HepG2 (cell line): ENCODE results near the gene TSNAXIP1. TPM values are rescaled to one million over a fixed set of nuclear protein-coding genes. Genes with fewer than 3 reads are reported as not detected.
A peak's percentile ranks its signal among the peaks of the same experiment; 100 is the strongest.

Experiments used
- CERS6 ChIP-seq: sonication (generic); formaldehyde crosslinking; IDR thresholded peaks from 2 replicates; pipeline ENCODE4 v1.5.0; 2020; ENCODE audit warnings: missing genetic modification reagents
- HMGXB4 ChIP-seq, 2 experiments: sonication (generic) in 1 of 2; formaldehyde crosslinking in 1 of 2; IDR thresholded peaks; 2 replicates each; pipeline versions ENCODE4 v1.4.0 to v1.6.1; 2018 to 2020; ENCODE audit warnings: missing genetic modification reagents in 2 of 2, borderline replicate concordance in 1 of 2, low read depth in 1 of 2, mild to moderate bottlenecking in 1 of 2, missing biosample characterization in 1 of 2
- KAT8 ChIP-seq: IDR thresholded peaks from 2 replicates; pipeline ENCODE4 v1.6.1; 2016; ENCODE audit warnings: missing genetic modification reagents, missing compliant biosample characterization
- KDM6A ChIP-seq: IDR thresholded peaks from 2 replicates; pipeline ENCODE4 v1.6.1; 2016; ENCODE audit warnings: low read depth
- NCOA5 ChIP-seq: sonication (generic); formaldehyde crosslinking; IDR thresholded peaks from 2 replicates; pipeline ENCODE4 v1.4.0; 2020; ENCODE audit warnings: missing genetic modification reagents
- PAX8 ChIP-seq: sonication (generic); formaldehyde crosslinking; IDR thresholded peaks from 2 replicates; pipeline ENCODE4 v1.8.0; 2022; ENCODE audit warnings: mild to moderate bottlenecking, missing genetic modification reagents, borderline replicate concordance
- PRPF4 ChIP-seq: fragments of 200-400 bp; formaldehyde crosslinking; IDR thresholded peaks from 2 replicates; pipeline ENCODE4 v1.6.1; 2016; ENCODE audit warnings: low read length, low read depth; ENCODE audit not compliant: poor library complexity, severe bottlenecking
- SOX5 ChIP-seq: IDR thresholded peaks from 2 replicates; pipeline ENCODE4 v1.6.1; 2016; ENCODE audit warnings: borderline replicate concordance
- SRSF4 ChIP-seq: fragments of 200-400 bp; formaldehyde crosslinking; IDR thresholded peaks from one replicate; pipeline ENCODE4 v1.6.1; 2018; ENCODE audit warnings: mild to moderate bottlenecking, low read depth, low read length, moderate library complexity; ENCODE audit not compliant: poor library complexity, severe bottlenecking
- THAP7 ChIP-seq: sonication (generic); formaldehyde crosslinking; IDR thresholded peaks from 2 replicates; pipeline ENCODE4 v1.8.1; 2023; ENCODE audit warnings: mild to moderate bottlenecking, missing genetic modification reagents
- TOE1 ChIP-seq: sonication (generic); formaldehyde crosslinking; IDR thresholded peaks from 2 replicates; pipeline ENCODE4 v1.4.0; 2020; ENCODE audit warnings: mild to moderate bottlenecking, missing genetic modification reagents
- ZBTB7A ChIP-seq: sonication (generic); formaldehyde crosslinking; IDR thresholded peaks from 2 replicates; pipeline ENCODE4 v1.8.0; 2022; ENCODE audit warnings: mild to moderate bottlenecking, missing genetic modification reagents
- ZMAT3 ChIP-seq: sonication (generic); formaldehyde crosslinking; conservative IDR thresholded peaks from 2 replicates; pipeline ENCODE4 v1.7.0; 2021; ENCODE audit warnings: missing genetic modification reagents
- ZNF3 ChIP-seq: IDR thresholded peaks from 2 replicates; pipeline ENCODE4 v1.7.0; 2017; ENCODE audit warnings: inconsistent platforms
- ZNF556 ChIP-seq: sonication (generic); formaldehyde crosslinking; IDR thresholded peaks from 2 replicates; pipeline ENCODE4 v1.4.0; 2020; ENCODE audit warnings: mild to moderate bottlenecking, missing genetic modification reagents, borderline replicate concordance
- ZNF557 ChIP-seq: sonication (generic); formaldehyde crosslinking; IDR thresholded peaks from 2 replicates; pipeline ENCODE4 v1.4.0; 2020; ENCODE audit warnings: missing genetic modification reagents
- ZNF569 ChIP-seq: sonication (generic); formaldehyde crosslinking; IDR thresholded peaks from 2 replicates; pipeline ENCODE4 v1.5.0; 2020; ENCODE audit warnings: mild to moderate bottlenecking, missing genetic modification reagents, moderate library complexity, borderline replicate concordance
- ZNF672 ChIP-seq: sonication (generic); formaldehyde crosslinking; IDR thresholded peaks from 2 replicates; pipeline ENCODE4 v1.8.1; 2022; ENCODE audit warnings: missing genetic modification reagents
- ZNF790 ChIP-seq: sonication (generic); formaldehyde crosslinking; IDR thresholded peaks from 2 replicates; pipeline ENCODE4 v1.8.0; 2022; ENCODE audit warnings: missing genetic modification reagents, mild to moderate bottlenecking, borderline replicate concordance
- polyA plus RNA-seq, 8 experiments: library from polyadenylated mRNA; depleted of rRNA in 3 of 8; stranded (reverse) in 7 of 8; unstranded in 1 of 8; fragments of >200 nt; fragmentation: Illumina TruSeq in 4 of 8; extraction: Trizol in 4 of 8; gene quantifications; 2 replicates each; pipeline versions ENCODE4 v1.2.1 to v1.2.3, GENCODE V29; 2011 to 2016; ENCODE audit warnings: low read depth in 4 of 8, missing spikeins in 1 of 8, mixed read lengths in 1 of 8; ENCODE audit not compliant: insufficient read depth in 1 of 8
- total RNA-seq, 5 experiments: library from RNA; depleted of rRNA; stranded (reverse); fragments of >200 nt; fragmentation: Illumina TruSeq; extraction: Trizol; gene quantifications; 2 replicates each; pipeline ENCODE4 v1.2.3, GENCODE V29; 2016; ENCODE audit warnings: low read depth in 1 of 5
- TF ChIP-seq, protein P1 (sequence below), 2 experiments: fragments of 450-650 bp in 1 of 2; sonication (generic) in 1 of 2; formaldehyde crosslinking; IDR thresholded peaks; 2 replicates each; pipeline versions ENCODE4 v1.5.0 to v1.8.0; 2020 to 2022; ENCODE audit warnings: mild to moderate bottlenecking in 1 of 2, missing genetic modification reagents in 1 of 2
- TF ChIP-seq, protein P2 (sequence below): sonication (generic); formaldehyde crosslinking; IDR thresholded peaks from 2 replicates; pipeline ENCODE4 v1.8.0; 2022; ENCODE audit warnings: mild to moderate bottlenecking, missing genetic modification reagents, borderline replicate concordance

TSNAXIP1 gene
- total and polyA plus RNA-seq, 2 of the 13 experiments (the other 11 are each of a cell fraction or from before 2014, with no cell fraction given): 0.37 to 0.86 TPM

DNA sequence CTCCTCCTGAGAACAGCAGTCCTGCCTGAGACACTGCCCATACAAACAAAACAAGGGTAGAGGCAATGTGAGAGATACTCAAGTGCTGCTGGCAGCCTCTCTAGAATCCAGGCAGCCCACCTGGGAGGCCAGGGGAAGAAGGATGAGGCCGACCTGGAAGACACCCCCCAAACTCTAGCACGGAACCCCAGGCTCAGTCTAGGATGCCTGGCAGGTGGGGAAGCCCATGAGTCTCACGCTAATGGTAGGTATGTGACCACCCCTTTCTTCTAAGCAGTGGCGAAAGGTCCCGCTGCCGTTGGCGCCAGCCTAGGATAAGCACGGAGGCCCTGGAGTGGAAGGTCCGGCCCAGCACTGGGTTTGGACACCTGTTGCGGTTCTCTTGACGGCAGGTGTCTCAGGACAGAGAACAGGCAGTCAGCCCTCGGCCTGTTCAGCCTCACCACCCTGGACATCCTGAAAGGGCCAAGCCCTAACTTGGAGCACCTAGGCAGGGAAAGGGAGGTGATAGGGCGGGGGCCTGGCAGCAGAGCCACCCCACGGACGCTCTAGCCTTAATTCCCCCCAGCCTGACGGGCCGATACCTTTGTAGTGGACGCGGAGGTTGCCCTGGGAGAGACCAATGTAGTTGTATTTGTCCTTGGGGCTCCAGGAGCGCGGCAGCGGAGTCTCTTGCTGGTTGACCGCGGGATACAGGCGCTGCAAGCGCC is 816 bp upstream of the TSNAXIP1 start (continued):
- no peak; a peak in 1 of 4 replicates for TF ChIP-seq HMGXB4 (CRISPR knock-in tag; IDR thresholded peaks at IDR 0.05; ENCODE audit: borderline replicate concordance in 1 of 2, low read depth in 1 of 2)
- TF ChIP-seq ZNF3 (CRISPR knock-in tag): peak; percentile 39; the same call in 1 of the 2 replicates
- TF ChIP-seq ZMAT3: peak; percentile 7; the same call in 1 of the 2 replicates
- TF ChIP-seq, protein P1, sequence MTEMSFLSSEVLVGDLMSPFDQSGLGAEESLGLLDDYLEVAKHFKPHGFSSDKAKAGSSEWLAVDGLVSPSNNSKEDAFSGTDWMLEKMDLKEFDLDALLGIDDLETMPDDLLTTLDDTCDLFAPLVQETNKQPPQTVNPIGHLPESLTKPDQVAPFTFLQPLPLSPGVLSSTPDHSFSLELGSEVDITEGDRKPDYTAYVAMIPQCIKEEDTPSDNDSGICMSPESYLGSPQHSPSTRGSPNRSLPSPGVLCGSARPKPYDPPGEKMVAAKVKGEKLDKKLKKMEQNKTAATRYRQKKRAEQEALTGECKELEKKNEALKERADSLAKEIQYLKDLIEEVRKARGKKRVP (CRISPR knock-in tag; IDR thresholded peaks at IDR 0.05): no peak
- TF ChIP-seq ZNF569 (CRISPR knock-in tag): no peak
- TF ChIP-seq PRPF4: no peak
- peak; percentile 45; the same call in 1 of the 2 replicates for TF ChIP-seq ZBTB7A
- TF ChIP-seq KDM6A (CRISPR knock-in tag): no peak
- TF ChIP-seq CERS6 (CRISPR knock-in tag): no peak
- TF ChIP-seq SRSF4: no peak
- TF ChIP-seq ZNF556 (CRISPR knock-in tag): no peak
- no peak; the same call in 1 of the 2 replicates for TF ChIP-seq PAX8 (CRISPR knock-in tag)
- TF ChIP-seq THAP7 (CRISPR knock-in tag): no peak
- no peak for TF ChIP-seq SOX5 (CRISPR knock-in tag)
- TF ChIP-seq ZNF790 (CRISPR knock-in tag): no peak
- TF ChIP-seq NCOA5 (CRISPR knock-in tag): no peak
- TF ChIP-seq ZNF557: 0 out of 2 replicates have a peak, but pooled peaks have one; percentile 3
- TF ChIP-seq ZNF672 (CRISPR knock-in tag): no peak
- TF ChIP-seq TOE1 (CRISPR knock-in tag): no peak
- TF ChIP-seq, protein P2, sequence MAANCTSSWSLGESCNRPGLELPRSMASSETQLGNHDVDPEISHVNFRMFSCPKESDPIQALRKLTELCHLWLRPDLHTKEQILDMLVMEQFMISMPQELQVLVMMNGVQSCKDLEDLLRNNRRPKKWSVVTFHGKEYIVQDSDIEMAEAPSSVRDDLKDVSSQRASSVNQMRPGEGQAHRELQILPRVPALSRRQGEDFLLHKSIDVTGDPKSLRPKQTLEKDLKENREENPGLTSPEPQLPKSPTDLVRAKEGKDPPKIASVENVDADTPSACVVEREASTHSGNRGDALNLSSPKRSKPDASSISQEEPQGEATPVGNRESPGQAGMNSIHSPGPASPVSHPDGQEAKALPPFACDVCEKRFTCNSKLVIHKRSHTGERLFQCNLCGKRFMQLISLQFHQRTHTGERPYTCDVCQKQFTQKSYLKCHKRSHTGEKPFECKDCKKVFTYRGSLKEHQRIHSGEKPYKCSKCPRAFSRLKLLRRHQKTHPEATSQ (CRISPR knock-in tag): no peak
- no peak for TF ChIP-seq KAT8 (CRISPR knock-in tag)
